Panc1 (cell line): ENCODE data around the gene MMP14.

Experiments
- CTCF ChIP-seq: fragments of 450-650 bp; IDR thresholded peaks from 2 replicates; pipeline ENCODE4 v1.5.1; 2017; ENCODE audit warnings: mild to moderate bottlenecking
- SIN3A ChIP-seq: IDR thresholded peaks from 2 replicates; pipeline ENCODE4 v1.6.1; 2012; ENCODE audit warnings: low read depth, mild to moderate bottlenecking, low read length, moderate library complexity, borderline replicate concordance; ENCODE audit not compliant: insufficient read depth

- no peak for TF ChIP-seq CTCF
- no peak for TF ChIP-seq SIN3A
Observed at GRCh38 chr14:22845821-22846625, 9.6 kb downstream of the MMP14 start.
